GM23338 (cell line): ENCODE results near the gene RUFY1. TPM values are rescaled to one million over a fixed set of nuclear protein-coding genes. Genes with fewer than 3 reads are reported as not detected.

ENCODE experiments used
- ATAC-seq: fragments of 200-7000 bp; cut with Tn5 transposase; 3 replicates; pipeline ENCODE4 v1.9.1; 2020
- DNase-seq: peaks from one replicate; pipeline ENCODE4 v3.0.0-alpha.2; 2015; ENCODE audit warnings: low spot score
- H2AFZ ChIP-seq: fragments of 200-600 bp; sonication (generic); 2 replicates; pipeline ENCODE4 v1.8.0; 2016; ENCODE audit warnings: antibody characterized with exemption, mild to moderate bottlenecking, moderate library complexity
- H3F3A ChIP-seq: fragments of 200-600 bp; sonication (generic); replicated peaks from 2 replicates; pipeline ENCODE4 v1.8.0; 2017; ENCODE audit warnings: antibody characterized with exemption, mixed run types, low read depth
- H3K27ac ChIP-seq: fragments of 200-600 bp; sonication (generic); 2 replicates; pipeline ENCODE4 v1.6.1; 2016; ENCODE audit warnings: low read depth
- H3K27me3 ChIP-seq: fragments of 200-600 bp; sonication (generic); 2 replicates; pipeline ENCODE4 v1.8.0; 2016; ENCODE audit warnings: mild to moderate bottlenecking, mixed run types, moderate library complexity; ENCODE audit not compliant: insufficient read depth
- H3K36me3 ChIP-seq: fragments of 200-600 bp; sonication (generic); 2 replicates; pipeline ENCODE4 v1.8.0; 2016; ENCODE audit warnings: mild to moderate bottlenecking; ENCODE audit not compliant: insufficient read depth
- H3K4me1 ChIP-seq: fragments of 200-600 bp; sonication (generic); 2 replicates; pipeline ENCODE4 v1.8.0; 2016; ENCODE audit warnings: mild to moderate bottlenecking, moderate library complexity; ENCODE audit not compliant: insufficient read depth
- H3K4me2 ChIP-seq: fragments of 200-600 bp; sonication (generic); 2 replicates; pipeline ENCODE4 v1.7.1; 2017; ENCODE audit warnings: mixed run types
- H3K4me3 ChIP-seq: fragments of 200-600 bp; sonication (generic); 2 replicates; pipeline ENCODE4 v1.6.1; 2016; ENCODE audit warnings: mixed run types
- H3K79me2 ChIP-seq: fragments of 200-600 bp; sonication (generic); replicated peaks from 2 replicates; pipeline ENCODE4 v1.8.0; 2017; ENCODE audit warnings: mild to moderate bottlenecking; ENCODE audit not compliant: insufficient read depth
- H3K9me2 ChIP-seq: fragments of 200-600 bp; sonication (generic); 2 replicates; pipeline ENCODE4 v1.8.0; 2017; ENCODE audit not compliant: insufficient read depth
- H4K20me1 ChIP-seq: fragments of 200-600 bp; sonication (generic); replicated peaks from 2 replicates; pipeline ENCODE4 v1.8.0; 2017; ENCODE audit warnings: mild to moderate bottlenecking; ENCODE audit not compliant: insufficient read depth
- H3K27ac Mint-ChIP-seq: 2 replicates; pipeline ENCODE4 v1.8.0; 2020; ENCODE audit warnings: inconsistent platforms, mild to moderate bottlenecking, moderate library complexity, mixed read lengths
- H3K27me3 Mint-ChIP-seq: 3 replicates; pipeline ENCODE4 v1.8.0; 2022; ENCODE audit warnings: low read depth, mild to moderate bottlenecking, moderate library complexity, mixed read lengths, inconsistent platforms; ENCODE audit not compliant: insufficient read depth, poor library complexity
- H3K36me3 Mint-ChIP-seq: 3 replicates; pipeline ENCODE4 v1.8.0; 2021; ENCODE audit warnings: low read depth, mild to moderate bottlenecking, inconsistent platforms, moderate library complexity, mixed read lengths
- H3K4me1 Mint-ChIP-seq: 3 replicates; pipeline ENCODE4 v1.8.0; 2020; ENCODE audit warnings: mild to moderate bottlenecking, inconsistent platforms, mixed read lengths
- H3K4me3 Mint-ChIP-seq: 3 replicates; pipeline ENCODE4 v1.8.0; 2021; ENCODE audit warnings: moderate library complexity, mild to moderate bottlenecking, inconsistent platforms, mixed read lengths
- H3K9me3 Mint-ChIP-seq: 3 replicates; pipeline ENCODE4 v1.8.0; 2020; ENCODE audit warnings: moderate library complexity, mild to moderate bottlenecking, inconsistent platforms, mixed read lengths
- CREB1 ChIP-seq: fragments of 250-450 bp; sonication (Bioruptor Pico); IDR thresholded peaks from 2 replicates; pipeline ENCODE4 v1.5.0; 2020; ENCODE audit warnings: low read depth, mild to moderate bottlenecking, moderate library complexity
- NANOG ChIP-seq: IDR thresholded peaks from 2 replicates; pipeline ENCODE4 v1.6.1; 2016; ENCODE audit warnings: antibody characterized with exemption, borderline replicate concordance
- POLR2AphosphoS5 ChIP-seq: IDR thresholded peaks from 2 replicates; pipeline ENCODE4 v1.6.1; 2016; ENCODE audit warnings: antibody characterized with exemption, low read depth
- ZNF114 ChIP-seq: fragments of 250-450 bp; sonication (Bioruptor Pico); IDR thresholded peaks from 2 replicates; pipeline ENCODE4 v1.5.0; 2020; ENCODE audit warnings: mild to moderate bottlenecking, moderate library complexity
- ZNF331 ChIP-seq: fragments of 250-450 bp; sonication (Bioruptor Pico); IDR thresholded peaks from 2 replicates; pipeline ENCODE4 v1.5.0; 2020; ENCODE audit warnings: low read depth, mild to moderate bottlenecking, moderate library complexity
- polyA plus RNA-seq: library from polyadenylated mRNA; unstranded; fragments of >200 nt; fragmentation: Nextera tagmentation; extraction: Ambion mirVana; gene quantifications from 2 replicates; pipeline ENCODE4 v1.2.1, GENCODE V29; 2016
- total RNA-seq: library from RNA; depleted of rRNA; stranded (reverse); fragments of >200 nt; shearing (Covaris generic); gene quantifications from 2 replicates; pipeline ENCODE4 v1.2.3, GENCODE V29; 2014
- TF ChIP-seq, protein P1 (sequence below): IDR thresholded peaks from 2 replicates; pipeline ENCODE4 v1.6.1; 2016; ENCODE audit warnings: antibody characterized with exemption
- TF ChIP-seq, protein P2 (sequence below): fragments of 250-450 bp; sonication (Bioruptor Pico); IDR thresholded peaks from 2 replicates; pipeline ENCODE4 v1.5.0; 2020; ENCODE audit warnings: mild to moderate bottlenecking, moderate library complexity

Gene RUFY1
- total and polyA plus RNA-seq, 2 experiments from 2014 or later, result 25.3 to 31.6 TPM

DNA sequence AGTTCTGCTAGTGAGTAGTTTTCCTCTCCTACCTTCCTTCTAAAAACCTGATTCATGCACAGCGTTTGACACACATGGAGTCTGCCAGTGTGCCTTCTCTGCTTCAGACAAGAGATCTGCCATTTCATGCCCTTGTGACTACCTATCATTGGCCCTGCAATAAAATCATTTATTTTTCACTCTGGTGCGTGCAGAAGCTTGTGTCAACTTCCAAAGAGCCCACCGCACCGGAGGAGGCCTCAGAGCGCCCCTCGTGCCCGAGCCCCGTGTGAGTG lies 59.4 kb downstream of the RUFY1 start:
- Histone ChIP-seq H3K27ac (peak overlapping the region; percentile 93), H3K4me3 (no peak overlapping the region), H3K36me3 (peaks cover 38% of the 10 kb centered on the region), H3K4me2 (no peak overlapping the region), H3K4me1 (no peaks in the 10 kb centered on the region; the same call in 1 of the 2 replicates), H4K20me1 (peaks cover 33% of the 10 kb centered on the region), H3K79me2 (no peaks in the 10 kb centered on the region; the same call in 1 of the 2 replicates), H2AFZ (no peak overlapping the region), H3F3A (peaks cover 75% of the 10 kb centered on the region), H3K9me2 (no peaks in the 10 kb centered on the region), H3K27me3 (no peaks in the 10 kb centered on the region)
- Mint-ChIP-seq H3K4me1 (peaks cover 17% of the 10 kb centered on the region; the same call in 2 of the 3 replicates), H3K4me3 (no peak overlapping the region), H3K27ac (peak overlapping the region; percentile 4; the same call in 1 of the 2 replicates), H3K9me3 (no peaks in the 10 kb centered on the region; the same call in 1 of the 3 replicates), H3K36me3 (peaks cover 88% of the 10 kb centered on the region), H3K27me3 (peaks cover 63% of the 10 kb centered on the region)
- DNase-seq (no peak), ATAC-seq (no peak)
- TF ChIP-seq, protein P1, sequence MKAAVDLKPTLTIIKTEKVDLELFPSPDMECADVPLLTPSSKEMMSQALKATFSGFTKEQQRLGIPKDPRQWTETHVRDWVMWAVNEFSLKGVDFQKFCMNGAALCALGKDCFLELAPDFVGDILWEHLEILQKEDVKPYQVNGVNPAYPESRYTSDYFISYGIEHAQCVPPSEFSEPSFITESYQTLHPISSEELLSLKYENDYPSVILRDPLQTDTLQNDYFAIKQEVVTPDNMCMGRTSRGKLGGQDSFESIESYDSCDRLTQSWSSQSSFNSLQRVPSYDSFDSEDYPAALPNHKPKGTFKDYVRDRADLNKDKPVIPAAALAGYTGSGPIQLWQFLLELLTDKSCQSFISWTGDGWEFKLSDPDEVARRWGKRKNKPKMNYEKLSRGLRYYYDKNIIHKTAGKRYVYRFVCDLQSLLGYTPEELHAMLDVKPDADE, result no peak
- TF ChIP-seq ZNF331 (CRISPR knock-in tag) (no peak), ZNF114 (no peak), POLR2AphosphoS5 (no peak; the same call in 1 of the 2 replicates), CREB1 (CRISPR knock-in tag) (no peak), NANOG (no peak)
- TF ChIP-seq, protein P2, sequence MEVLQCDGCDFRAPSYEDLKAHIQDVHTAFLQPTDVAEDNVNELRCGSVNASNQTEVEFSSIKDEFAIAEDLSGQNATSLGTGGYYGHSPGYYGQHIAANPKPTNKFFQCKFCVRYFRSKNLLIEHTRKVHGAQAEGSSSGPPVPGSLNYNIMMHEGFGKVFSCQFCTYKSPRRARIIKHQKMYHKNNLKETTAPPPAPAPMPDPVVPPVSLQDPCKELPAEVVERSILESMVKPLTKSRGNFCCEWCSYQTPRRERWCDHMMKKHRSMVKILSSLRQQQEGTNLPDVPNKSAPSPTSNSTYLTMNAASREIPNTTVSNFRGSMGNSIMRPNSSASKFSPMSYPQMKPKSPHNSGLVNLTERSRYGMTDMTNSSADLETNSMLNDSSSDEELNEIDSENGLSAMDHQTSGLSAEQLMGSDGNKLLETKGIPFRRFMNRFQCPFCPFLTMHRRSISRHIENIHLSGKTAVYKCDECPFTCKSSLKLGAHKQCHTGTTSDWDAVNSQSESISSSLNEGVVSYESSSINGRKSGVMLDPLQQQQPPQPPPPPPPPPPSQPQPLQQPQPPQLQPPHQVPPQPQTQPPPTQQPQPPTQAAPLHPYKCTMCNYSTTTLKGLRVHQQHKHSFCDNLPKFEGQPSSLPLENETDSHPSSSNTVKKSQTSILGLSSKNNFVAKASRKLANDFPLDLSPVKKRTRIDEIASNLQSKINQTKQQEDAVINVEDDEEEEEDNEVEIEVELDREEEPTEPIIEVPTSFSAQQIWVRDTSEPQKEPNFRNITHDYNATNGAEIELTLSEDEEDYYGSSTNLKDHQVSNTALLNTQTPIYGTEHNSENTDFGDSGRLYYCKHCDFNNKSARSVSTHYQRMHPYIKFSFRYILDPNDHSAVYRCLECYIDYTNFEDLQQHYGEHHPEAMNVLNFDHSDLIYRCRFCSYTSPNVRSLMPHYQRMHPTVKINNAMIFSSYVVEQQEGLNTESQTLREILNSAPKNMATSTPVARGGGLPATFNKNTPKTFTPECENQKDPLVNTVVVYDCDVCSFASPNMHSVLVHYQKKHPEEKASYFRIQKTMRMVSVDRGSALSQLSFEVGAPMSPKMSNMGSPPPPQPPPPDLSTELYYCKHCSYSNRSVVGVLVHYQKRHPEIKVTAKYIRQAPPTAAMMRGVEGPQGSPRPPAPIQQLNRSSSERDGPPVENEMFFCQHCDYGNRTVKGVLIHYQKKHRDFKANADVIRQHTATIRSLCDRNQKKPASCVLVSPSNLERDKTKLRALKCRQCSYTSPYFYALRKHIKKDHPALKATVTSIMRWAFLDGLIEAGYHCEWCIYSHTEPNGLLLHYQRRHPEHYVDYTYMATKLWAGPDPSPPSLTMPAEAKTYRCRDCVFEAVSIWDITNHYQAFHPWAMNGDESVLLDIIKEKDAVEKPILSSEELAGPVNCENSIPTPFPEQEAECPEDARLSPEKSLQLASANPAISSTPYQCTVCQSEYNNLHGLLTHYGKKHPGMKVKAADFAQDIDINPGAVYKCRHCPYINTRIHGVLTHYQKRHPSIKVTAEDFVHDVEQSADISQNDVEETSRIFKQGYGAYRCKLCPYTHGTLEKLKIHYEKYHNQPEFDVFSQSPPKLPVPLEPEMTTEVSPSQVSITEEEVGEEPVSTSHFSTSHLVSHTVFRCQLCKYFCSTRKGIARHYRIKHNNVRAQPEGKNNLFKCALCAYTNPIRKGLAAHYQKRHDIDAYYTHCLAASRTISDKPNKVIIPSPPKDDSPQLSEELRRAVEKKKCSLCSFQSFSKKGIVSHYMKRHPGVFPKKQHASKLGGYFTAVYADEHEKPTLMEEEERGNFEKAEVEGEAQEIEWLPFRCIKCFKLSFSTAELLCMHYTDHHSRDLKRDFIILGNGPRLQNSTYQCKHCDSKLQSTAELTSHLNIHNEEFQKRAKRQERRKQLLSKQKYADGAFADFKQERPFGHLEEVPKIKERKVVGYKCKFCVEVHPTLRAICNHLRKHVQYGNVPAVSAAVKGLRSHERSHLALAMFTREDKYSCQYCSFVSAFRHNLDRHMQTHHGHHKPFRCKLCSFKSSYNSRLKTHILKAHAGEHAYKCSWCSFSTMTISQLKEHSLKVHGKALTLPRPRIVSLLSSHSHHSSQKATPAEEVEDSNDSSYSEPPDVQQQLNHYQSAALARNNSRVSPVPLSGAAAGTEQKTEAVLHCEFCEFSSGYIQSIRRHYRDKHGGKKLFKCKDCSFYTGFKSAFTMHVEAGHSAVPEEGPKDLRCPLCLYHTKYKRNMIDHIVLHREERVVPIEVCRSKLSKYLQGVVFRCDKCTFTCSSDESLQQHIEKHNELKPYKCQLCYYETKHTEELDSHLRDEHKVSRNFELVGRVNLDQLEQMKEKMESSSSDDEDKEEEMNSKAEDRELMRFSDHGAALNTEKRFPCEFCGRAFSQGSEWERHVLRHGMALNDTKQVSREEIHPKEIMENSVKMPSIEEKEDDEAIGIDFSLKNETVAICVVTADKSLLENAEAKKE (CRISPR knock-in tag), result no peak
